Measurements from ENCODE around the gene EXOSC9. TPM values are rescaled to one million over a fixed set of nuclear protein-coding genes. Genes with fewer than 3 reads are reported as not detected.

Gene EXOSC9
- polyA plus RNA-seq, 3 donors: 13.9 to 21.4 (median 21.3) TPM

- Histone ChIP-seq H4K20me1 (ENCODE audit: insufficient read depth, low read length) (no peaks in the 10 kb centered on the region), H3K27ac (ENCODE audit: low read depth in 1 of 2, low read length in 2 of 2) (no peak overlapping the region), H3K9ac (ENCODE audit: insufficient read depth, low read length, poor library complexity, severe bottlenecking) (no peak overlapping the region), H3K27me3 (ENCODE audit: control insufficient read depth in 2 of 2, insufficient read depth in 2 of 2, low read length in 2 of 2) (peaks cover 0 to 6% of the 10 kb centered on the region in 2 donors), H3K4me2 (replicated peaks; ENCODE audit: extremely low read depth, low read length, poor library complexity, severe bottlenecking) (no peak overlapping the region), H3K9me3 (replicated peaks in 1 of 2; ENCODE audit: control insufficient read depth in 1 of 2, insufficient read depth in 1 of 2, low read length in 2 of 2) (peaks cover 3 to 5% of the 10 kb centered on the region in 2 donors), H2AFZ (ENCODE audit: insufficient read depth, low read depth, low read length, poor library complexity, severe bottlenecking) (no peak overlapping the region), H3K36me3 (replicated peaks in 1 of 2; ENCODE audit: control insufficient read depth in 1 of 2, insufficient read depth in 2 of 2, low read length in 2 of 2) (no peaks in the 10 kb centered on the region), H3K4me1 (ENCODE audit: control insufficient read depth in 1 of 2, insufficient read depth in 2 of 2, low read length in 2 of 2) (no peaks in the 10 kb centered on the region), H3K79me2 (ENCODE audit: insufficient read depth, low read length) (no peaks in the 10 kb centered on the region), H3K4me3 (replicated peaks in 1 of 3; ENCODE audit: low read depth in 2 of 3, low read length in 3 of 3) (no peak overlapping the region)
- Mint-ChIP-seq H3K4me3 (no peak overlapping the region), H3K36me3 (no peaks in the 10 kb centered on the region), H3K4me1 (peaks cover 3% of the 10 kb centered on the region), H3K27ac (peak overlapping the region in 1 of 7 donors; percentile 29), H3K27me3 (ENCODE audit: low read depth in 3 of 3) (peaks cover 7 to 17% (median 9%) of the 10 kb centered on the region in 3 donors), H3K9me3 (peaks cover 0 to 15% (median 6%) of the 10 kb centered on the region in 7 donors)
- WGBS (ENCODE audit: insufficient coverage): 89% methylated on average over 3 of the region's 4 CpGs
- no peak for TF ChIP-seq CTCF (IDR thresholded peaks at IDR 0.05)
- intact Hi-C loops (cut with micrococcal nuclease): no loop called here
- DNase-seq: no peak
These were observed 15.6 kb upstream of the EXOSC9 start for GRCh38 chr4:121785479-121785878.

- H3K4me1 Mint-ChIP-seq: peaks cover 3% of the 10 kb centered on the region
- H2AFZ ChIP-seq (ENCODE audit: insufficient read depth, low read depth, low read length, poor library complexity, severe bottlenecking): no peak overlapping the region
- H3K9ac ChIP-seq (ENCODE audit: insufficient read depth, low read length, poor library complexity, severe bottlenecking): no peak overlapping the region
- H3K27me3 ChIP-seq (ENCODE audit: control insufficient read depth in 2 of 2, insufficient read depth in 2 of 2, low read length in 2 of 2): peaks cover 0 to 6% of the 10 kb centered on the region in 2 donors
- no CpG with 5 or more reads among the region's 2 CpGs for WGBS (ENCODE audit: insufficient coverage)
- H3K36me3 Mint-ChIP-seq: no peaks in the 10 kb centered on the region
- no peak overlapping the region for H3K27ac Mint-ChIP-seq
- no peaks in the 10 kb centered on the region for H3K4me1 ChIP-seq (ENCODE audit: control insufficient read depth in 1 of 2, insufficient read depth in 2 of 2, low read length in 2 of 2)
- H3K4me2 ChIP-seq (replicated peaks; ENCODE audit: extremely low read depth, low read length, poor library complexity, severe bottlenecking): no peak overlapping the region
- no peak overlapping the region for H3K27ac ChIP-seq (ENCODE audit: low read depth in 1 of 2, low read length in 2 of 2)
- peaks cover 3 to 5% of the 10 kb centered on the region in 2 donors for H3K9me3 ChIP-seq (replicated peaks in 1 of 2; ENCODE audit: control insufficient read depth in 1 of 2, insufficient read depth in 1 of 2, low read length in 2 of 2)
- intact Hi-C loops (cut with micrococcal nuclease): no loop called here
- no peak for DNase-seq
- no peak for TF ChIP-seq CTCF (IDR thresholded peaks at IDR 0.05)
- H3K36me3 ChIP-seq (replicated peaks in 1 of 2; ENCODE audit: control insufficient read depth in 1 of 2, insufficient read depth in 2 of 2, low read length in 2 of 2): no peaks in the 10 kb centered on the region
- no peaks in the 10 kb centered on the region for H3K79me2 ChIP-seq (ENCODE audit: insufficient read depth, low read length)
- H3K27me3 Mint-ChIP-seq (ENCODE audit: low read depth in 3 of 3): peaks cover 4 to 19% (median 12%) of the 10 kb centered on the region in 3 donors
- no peak overlapping the region for H3K4me3 Mint-ChIP-seq
- no peak overlapping the region for H3K4me3 ChIP-seq (replicated peaks in 1 of 3; ENCODE audit: low read depth in 2 of 3, low read length in 3 of 3)
- peaks cover 0 to 12% (median 6%) of the 10 kb centered on the region in 7 donors for H3K9me3 Mint-ChIP-seq
- no peaks in the 10 kb centered on the region for H4K20me1 ChIP-seq (ENCODE audit: insufficient read depth, low read length)
These were observed 14.9 kb upstream of the EXOSC9 start for GRCh38 chr4:121786221-121786620.
